Loucy (cell line): Measurements from ENCODE around the gene BTC.

Source experiments
- CTCF ChIP-seq: fragments of 200-600 bp; sonication (generic); conservative IDR thresholded peaks from 2 replicates; pipeline ENCODE4 v1.5.1; 2014; ENCODE audit warnings: mild to moderate bottlenecking, antibody characterized with exemption, low read length
- EZH2phosphoT487 ChIP-seq: fragments of 200-600 bp; IDR thresholded peaks from 2 replicates; pipeline ENCODE4 v1.6.1; 2018; ENCODE audit warnings: antibody characterized with exemption, mild to moderate bottlenecking, moderate library complexity, borderline replicate concordance

GRCh38 chr4:74794382-74795010, at the start of gene BTC:
- TF ChIP-seq EZH2phosphoT487 (no peak), CTCF (no peak)
